Measurements from ENCODE around the gene PRKCSH.
"Not testable (repeated sequence)": the region's sequence is repeated elsewhere in the genome, so short reads cannot be mapped to it uniquely, and the experiment has no call there.

PRKCSH gene

DNA sequence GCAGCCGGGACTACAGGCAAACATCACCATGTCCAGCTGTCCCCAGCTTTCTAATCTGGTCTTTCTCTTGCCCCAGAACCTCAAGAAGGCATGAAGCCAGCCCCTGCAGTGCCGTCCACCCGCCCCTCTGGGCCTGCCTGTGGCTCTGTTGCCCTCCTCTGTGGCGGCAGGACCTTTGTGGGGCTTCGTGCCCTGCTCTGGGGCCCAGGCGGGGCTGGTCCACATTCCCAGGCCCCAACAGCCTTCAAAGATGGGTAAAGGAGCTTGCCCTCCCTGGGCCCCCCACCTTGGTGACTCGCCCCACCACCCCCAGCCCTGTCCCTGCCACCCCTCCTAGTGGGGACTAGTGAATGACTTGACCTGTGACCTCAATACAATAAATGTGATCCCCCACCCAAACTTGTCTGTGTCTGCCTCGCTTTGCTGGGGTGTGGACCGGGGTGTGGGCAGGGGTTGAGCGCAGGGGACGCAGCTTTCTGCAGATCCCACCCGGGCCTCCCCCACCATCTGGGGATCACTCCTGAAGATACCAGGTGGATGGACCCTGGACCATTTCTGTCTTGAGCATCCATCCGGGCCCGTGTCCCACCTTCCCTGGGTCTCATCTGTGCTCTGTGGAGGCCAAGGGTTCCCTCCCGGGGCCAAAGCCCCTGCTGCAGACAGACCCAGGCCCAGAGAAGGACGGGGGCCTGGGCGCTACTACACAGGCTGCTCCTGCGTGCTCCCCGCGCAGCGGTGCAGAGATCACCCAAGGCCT lies 15.3 kb downstream of the PRKCSH start:
- no peak for DNase-seq (ENCODE audit: low read depth)

DNA sequence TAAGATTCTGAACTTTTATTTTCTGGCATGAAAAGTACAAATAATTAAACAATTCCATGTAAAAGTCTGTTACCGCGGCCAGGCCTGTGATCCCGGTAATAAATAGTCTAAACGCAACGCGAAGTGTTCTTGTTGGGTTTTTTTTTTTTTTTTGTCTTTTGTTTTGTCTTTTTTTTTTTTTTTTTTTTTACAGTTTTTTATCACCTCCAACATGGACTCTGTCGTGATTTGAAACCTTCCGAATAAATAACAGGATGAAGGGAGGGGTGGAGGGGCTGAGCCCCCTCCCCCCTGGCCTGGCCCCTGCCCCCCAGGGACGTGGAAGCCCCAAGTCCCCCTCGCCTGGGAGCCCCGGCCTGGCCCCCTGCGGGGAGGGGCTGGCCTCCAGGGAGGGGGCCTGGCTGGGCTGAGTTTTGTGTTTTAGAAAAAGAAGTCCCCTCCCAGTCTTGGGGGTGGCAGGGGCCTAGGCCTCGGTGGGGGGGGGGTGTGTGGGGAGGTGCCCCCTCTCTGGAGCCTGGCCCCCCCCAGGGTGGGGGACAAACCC lies 16.0 kb downstream of the PRKCSH start:
- DNase-seq (ENCODE audit: low read depth) = no peak

DNA sequence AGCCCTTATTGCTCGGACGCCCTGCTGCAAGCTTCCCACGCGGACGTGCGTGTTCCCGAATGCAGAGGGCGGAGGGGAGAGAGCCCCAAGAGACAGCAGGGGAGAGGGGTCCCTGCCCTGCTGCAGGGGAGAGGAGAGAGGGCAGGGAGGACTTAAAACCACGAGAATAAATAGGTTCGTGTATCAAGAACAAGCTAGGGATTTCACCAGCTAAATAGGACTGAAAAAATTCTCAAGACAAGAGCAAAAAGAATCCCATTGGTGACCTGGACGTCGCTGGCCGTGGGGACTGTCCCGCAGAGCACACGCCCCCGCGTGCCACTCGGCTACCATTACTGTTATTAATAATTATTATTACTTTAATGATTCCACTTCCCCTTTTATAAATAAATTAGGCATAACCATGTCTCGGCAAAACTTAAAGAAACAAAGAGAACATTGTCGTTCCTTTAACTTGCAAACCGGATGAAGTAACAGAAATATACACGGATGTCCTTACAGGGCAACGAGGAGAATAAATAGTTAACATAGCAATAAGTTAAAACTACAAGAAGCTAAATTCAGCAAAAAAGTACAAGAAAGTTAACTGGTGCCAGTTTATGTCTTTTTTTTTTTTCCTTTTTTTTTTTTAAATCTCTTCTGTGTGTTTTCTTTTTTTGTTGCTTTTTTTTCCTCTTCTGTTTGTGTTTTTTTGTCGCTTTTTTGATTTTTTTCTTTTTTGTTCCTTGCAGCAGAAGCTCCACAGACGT lies 16.6 kb downstream of the PRKCSH start:
- DNase-seq (ENCODE audit: low read depth) = no peak

DNA sequence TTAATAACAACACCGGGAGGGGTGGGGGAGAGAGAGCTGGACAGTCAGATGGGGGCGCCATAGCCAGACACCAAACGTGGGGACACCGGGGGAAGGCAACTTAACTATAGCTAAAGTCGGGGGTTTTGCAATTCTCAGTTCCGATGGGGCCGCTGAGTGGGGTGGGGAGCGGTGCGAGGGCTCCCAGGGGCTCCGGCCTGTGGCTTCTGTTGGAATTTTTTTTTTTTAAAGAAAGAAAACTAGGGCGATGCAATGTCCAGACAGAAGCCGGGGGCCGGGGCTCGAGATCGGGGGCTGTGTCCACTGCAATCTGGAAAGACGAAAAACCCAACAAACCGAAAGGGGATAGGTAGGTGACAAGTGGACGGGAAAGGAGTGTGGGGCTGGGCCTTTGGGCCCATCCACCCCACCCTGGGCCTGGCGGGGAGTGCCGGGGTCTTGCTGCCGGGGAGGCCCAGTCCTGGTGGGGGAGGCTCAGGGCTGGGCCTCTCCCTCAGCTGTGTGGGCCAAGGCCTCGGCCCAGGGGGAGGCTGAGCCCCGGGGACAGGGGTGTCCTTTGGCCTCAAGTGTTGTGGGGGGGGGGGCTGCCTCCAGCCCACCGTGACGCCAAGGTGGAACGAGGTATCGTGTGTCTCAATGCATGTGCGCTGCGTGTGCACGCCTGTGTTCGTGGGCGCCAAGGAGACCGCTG lies 17.3 kb downstream of the PRKCSH start:
- no peak for DNase-seq (ENCODE audit: low read depth)

DNA sequence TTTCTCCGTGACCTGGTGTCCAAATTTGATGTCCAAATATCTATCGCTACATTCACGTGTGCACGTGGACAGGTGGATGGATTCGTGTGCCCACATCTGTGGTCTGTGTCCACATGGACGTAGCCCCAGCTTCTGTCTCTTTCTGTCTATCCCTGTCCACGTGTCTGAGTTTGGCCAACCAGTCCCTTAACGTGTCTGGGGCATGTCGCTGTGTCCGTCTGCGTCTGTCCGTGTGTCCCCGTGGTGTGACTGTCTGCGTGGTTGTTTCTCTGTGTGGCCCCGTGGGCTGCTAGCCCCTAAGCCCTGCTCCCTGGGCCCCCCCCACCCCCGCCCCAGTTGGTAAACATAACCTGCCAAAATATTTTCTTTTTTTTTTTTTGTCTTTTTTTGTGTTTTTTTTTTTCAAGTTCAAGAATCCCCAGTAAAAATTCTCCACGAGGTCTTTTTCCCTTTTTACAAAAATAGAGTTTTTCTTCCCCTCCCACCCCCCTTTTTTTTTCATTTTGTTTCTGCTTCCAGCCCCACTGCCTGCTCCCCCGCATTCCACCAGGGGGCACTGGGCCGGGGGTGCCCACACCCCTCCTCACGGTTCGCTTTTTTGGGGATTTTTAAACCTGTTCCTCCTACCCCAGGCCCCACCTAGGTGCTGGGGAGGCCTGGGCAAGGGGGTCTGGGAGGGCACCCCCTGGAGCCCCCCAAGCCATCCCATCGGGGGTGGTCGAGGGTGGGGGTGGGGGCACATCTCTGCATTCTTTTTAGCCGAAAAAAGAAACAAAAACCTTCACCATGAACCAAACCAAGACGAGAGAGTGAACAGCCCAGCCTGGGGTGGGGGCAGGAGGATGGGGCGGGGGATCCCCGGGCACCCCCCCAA lies 18.3 kb downstream of the PRKCSH start:
- no peak for DNase-seq (ENCODE audit: low read depth)

DNA sequence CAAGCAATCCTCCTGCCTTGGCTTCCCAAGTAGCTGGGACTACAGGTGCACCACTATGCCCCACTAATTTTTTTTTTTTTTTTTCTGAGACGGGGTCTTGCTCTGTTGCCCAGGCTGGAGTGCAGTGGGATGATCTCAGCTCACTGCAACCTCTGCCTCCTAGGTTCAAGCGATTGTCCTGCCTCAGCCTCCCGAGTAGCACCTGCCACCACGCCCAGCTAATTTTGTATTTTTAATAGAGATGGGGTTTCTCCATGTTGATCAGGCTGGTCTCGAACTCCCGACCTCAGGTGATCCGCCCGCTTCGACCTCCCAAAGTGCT lies 19.8 kb downstream of the PRKCSH start:
- DNase-seq (ENCODE audit: low read depth) = not testable (repeated sequence)

DNA sequence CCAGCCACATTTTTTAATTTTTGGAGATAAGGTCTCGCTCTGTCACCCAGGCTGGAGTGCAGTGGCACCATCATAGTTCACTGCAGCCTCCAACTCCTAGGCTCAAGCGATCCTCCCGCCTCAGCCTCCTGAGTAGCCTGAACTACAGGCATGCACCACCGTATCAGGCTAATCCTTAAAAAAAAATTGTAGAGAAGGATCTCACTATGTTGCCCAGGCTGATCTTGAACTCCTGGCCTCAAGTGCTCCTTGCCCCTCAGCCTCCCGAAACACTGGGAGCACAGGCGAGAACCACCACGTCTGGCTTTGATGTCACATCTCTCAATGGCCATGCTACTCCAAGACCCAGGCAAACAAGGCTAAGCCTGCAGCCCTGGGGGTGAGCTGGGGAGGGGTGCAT lies 21.2 kb downstream of the PRKCSH start:
- DNase-seq (ENCODE audit: low read depth) = no peak

DNA sequence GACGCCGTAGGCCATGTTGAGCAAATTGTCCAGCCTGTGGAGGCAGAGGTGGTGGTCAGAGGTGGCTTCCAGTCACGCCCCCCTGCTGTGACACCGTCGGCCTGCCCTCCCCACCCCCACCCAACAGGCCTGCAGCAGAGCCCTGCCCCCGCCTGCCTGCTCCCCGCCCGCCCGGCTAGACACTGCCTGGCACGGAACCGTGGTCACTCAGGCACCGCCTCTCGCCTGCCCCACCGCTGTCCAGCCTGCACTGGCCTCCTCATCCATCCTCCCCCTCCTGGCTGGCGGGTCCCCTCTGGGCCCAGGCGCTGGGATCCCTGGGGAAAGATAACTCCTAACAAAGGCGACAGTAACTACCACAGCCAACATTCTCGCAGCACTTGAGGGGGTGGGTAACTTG lies 21.7 kb downstream of the PRKCSH start:
- DNase-seq (ENCODE audit: low read depth) = no peak

DNA sequence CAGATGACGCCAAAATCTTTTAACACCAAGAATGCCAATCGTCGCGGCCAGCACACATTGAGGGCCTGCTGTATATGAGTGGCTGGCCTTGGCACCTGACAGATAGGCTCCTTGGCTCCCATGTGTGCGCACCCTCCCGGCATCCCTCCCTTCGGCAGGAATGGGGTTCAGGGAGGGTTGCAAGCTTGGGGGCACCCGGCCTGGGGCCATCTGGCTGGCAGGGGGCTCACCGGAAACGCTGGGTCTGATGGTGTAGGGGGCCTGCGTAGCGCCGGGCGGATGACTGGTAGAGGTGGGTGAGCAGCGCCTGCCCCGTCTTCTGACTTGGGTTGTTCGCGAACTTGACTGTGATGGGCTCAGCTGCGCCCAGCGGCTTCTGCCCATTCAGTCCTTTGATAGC lies 22.4 kb downstream of the PRKCSH start:
- DNase-seq (ENCODE audit: low read depth) = no peak

DNA sequence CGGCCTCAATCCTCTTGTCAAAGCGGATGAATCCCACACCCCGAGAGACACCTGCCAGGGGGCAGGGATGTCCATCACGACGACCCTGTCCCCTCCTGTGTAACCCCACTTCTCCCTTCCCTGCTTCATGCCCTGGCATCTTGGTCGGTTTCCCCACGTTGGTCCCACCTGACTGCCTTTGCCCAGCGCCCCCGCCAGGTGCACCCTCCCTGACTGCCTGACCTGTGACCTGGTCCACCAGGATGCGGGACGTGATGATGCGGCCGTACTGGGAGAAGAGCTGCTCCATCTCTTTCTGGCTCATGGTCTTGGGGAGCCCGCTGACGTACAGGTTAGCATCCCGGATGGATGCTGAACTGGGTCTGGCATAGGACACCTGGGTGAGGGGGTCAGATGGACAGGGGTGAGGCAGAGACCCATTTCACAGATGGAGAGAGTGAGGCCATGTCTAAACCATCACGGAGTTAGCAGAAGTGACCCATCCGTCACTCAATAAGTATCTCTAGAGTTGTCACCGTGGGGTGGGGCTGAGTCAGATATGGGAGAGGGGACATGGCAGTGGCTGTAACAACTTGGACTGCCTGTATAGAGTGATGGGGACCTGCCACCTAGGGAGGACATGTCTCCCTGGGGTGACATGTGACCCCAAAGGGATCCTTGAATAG lies 22.9 kb downstream of the PRKCSH start:
- DNase-seq (ENCODE audit: low read depth) = no peak

DNA sequence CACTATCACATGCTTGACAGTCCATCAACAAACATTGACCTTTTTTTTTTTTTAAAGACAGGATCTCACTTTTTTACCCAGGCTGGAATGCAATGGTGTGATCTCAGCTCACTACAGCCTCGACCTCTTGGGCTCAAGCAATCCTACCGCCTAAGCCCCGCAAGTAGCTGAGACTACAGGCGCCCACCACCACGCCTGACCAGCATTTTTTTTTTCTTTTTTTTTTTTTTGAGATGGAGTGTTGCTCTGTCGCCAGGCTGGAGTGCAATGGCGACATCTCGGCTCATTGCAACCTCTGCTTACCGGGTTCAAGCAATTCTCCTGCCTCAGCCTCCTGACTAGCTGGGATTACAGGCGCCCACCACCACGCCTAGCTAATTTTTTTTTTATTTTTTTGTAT lies 23.5 kb downstream of the PRKCSH start:
- DNase-seq (ENCODE audit: low read depth) = not testable (repeated sequence)

DNA sequence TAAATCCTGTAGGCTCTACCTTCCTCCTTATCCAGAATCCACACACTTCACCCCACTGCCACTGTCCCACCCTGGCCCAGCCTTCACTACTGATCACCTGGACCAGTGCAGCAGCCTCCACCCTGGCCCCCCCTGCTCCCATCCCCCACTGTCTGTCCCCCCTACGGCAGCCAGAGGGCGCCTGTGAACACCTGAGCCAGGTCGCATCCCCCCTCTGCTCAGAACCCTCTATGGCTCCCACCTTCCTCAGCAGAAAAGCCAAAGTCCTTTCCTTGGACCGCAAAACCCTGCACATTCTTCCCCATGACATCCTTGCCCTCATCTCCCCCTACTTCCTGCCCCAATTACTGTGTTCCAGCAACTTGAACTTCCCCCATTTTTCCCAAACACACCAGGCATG lies 24.8 kb downstream of the PRKCSH start:
- no peak for DNase-seq (ENCODE audit: low read depth)

DNA sequence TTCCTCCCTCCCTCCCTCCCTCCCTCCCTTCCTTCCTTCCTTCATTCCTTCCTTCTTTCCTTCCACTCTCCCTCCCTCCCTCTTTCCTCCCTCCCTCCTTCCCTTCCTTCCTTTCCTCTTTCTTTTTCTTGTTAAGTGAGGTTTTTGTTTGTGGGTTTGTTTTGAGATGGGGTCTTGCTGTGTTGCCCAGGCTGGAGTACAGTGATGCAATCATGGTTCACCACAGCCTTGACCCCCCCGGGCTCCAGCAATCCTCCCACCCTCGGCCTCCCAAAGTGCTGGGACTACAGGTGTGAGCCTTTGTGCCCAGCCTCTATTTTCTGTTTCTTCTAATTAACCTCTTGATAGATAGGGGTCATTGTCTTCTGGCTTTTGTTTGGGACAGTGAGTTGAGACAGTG lies 26.0 kb downstream of the PRKCSH start:
- DNase-seq (ENCODE audit: low read depth) = no peak

DNA sequence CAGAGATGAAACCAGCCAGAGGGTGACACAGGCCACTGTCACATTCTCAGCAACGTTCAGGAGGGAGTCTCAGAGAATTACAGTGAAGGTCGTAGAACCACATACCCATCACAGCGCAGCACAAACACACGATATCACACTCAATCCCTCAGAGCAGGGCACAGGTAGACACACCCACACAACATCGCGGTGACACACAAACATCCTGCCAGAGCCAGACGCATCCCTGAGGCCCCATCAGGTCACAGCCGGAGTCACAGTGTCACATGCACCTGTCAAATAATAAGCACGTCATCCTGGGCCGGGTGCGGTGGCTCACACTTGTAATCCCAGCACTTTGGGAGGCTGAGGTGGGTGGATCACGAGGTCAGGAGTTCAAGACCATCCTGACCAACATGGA lies 28.0 kb downstream of the PRKCSH start:
- no peak for DNase-seq (ENCODE audit: low read depth)

DNA sequence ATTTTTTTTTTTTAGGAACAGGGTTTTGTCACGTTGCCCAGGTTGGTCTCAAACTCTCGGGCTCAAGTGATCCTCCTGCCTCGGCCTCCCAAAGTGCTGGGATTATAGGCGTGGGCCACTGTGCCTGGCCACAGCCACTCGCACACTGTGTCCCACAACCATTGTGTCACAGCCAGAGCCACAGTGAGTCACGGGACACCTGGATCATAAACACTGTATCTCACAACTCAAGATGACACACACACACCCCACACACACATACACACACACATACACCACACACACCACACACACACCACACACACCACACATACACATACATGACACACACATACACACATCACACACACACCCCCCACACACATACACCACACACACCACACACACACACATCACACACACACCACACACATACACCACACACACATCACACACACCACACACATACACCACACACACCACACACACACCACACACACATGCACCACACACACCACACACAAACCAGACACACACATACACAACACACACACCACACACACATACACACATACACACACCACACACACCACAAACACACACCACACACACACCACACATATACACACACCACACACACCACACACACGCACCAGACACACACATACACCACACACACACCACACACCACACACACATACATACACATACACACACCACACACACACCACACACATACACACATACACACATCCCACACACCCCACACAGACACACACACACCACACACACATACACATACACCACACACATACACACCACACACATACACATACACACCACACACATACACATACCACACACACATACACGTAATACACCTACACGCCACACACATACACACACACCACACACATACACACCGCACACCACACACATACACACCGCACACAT lies 29.2 kb downstream of the PRKCSH start:
- DNase-seq (ENCODE audit: low read depth) = no peak

DNA sequence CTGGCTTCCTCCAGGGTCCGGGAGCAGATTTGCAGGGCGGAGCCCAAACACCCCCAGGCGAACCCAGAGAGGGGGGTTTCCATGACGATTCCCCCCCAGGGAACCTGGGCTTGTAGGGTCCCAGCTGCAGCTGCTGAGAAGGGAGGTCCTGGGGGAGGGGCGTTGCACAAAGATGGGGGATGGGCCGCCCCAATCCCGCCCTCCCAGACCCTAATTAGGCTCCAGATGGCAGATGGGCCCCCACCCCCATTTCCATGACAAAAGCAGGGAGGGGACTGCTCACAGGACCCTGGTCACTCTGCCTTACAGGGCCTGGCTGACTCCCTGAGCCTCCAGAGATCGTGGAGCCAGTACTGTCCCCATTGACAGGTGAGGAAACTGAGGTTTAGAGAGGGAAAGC lies 30.2 kb downstream of the PRKCSH start:
- DNase-seq (ENCODE audit: low read depth) = no peak

DNA sequence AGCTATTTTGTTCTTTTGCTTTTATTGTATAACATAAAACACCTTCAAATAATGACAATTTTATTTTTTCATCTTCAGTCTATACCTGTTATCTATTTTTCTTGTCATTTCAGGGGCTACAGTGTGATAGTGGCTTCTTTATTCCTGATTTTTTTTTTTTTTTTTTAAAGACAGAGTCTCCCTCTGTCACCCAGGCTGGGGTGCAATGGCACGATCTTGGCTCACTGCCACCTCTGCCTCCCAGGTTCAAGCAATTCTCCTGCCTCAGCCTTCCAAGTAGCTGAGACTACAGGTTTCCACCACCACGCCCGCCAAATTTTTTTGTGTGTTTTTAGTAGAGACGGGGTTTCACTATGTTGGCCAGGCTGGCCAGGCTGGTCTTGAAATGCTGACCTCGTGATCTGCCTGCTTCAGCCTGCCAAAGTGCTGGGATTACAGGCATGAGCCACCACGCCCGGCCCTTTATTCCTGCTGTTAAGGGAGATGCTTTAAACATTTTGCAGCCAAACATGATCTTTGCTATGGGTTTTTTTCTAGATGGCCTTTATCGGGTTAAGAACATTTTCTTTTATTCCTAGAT lies 32.9 kb downstream of the PRKCSH start:
- DNase-seq (ENCODE audit: low read depth) = not testable (repeated sequence)

DNA sequence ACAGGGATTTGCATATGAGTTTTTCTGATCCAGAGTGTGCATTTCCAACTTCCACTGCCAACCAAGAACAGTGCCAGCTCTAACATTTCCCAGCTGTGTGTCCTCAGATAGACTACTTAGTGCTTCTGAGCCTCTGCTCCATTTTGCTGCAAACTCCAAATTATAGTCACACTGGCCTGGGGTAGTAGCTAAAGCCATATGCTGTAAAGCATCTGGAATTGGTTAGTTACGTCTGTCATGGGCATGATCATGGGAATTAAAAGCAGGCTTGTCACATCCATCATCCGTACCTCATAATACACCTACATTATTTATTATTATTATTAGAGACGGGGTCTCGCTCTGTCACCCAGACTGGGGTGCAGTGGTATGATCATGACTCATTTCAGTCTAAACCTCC lies 38.3 kb downstream of the PRKCSH start:
- DNase-seq (ENCODE audit: low read depth) = no peak

DNA sequence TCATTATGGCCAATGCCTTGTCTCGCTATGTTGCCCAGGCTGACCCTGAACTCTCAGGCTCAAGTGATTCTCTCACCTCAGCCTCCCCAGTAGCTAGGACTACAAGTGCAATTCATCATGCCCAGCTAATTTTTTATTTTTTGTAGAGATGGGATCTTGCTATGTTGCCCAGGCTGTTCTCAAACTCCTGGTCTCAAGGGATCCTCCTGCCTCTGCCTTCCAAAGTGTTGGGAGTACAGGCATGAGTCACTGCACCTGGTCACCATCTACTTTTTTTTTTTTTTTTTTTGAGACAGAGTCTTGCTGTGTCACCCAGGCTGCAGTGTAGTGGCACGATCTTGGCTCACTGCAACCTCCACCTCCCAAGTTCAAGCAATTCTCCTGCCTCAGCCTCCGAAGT lies 39.9 kb downstream of the PRKCSH start:
- DNase-seq (ENCODE audit: low read depth) = not testable (repeated sequence)

DNA sequence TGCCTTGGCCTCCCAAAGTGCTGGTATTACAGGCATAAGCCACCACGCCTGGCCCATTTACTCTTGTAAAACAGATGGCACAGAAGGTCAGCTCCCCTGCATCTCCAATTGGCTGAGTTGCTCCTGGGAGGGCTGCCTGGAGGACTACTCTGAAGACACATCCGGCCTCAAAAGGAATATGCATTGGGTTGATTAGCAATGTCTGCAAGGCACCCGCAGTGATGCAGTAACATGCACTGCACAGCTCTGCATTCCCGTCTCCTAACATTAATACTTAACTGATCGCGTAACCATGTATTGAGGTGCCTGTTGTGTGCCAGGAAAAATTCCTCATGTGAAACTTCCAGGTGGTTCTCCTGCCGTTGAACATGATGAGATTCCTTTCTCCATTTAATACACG lies 40.4 kb downstream of the PRKCSH start:
- no peak for DNase-seq (ENCODE audit: low read depth)
